ENCODE measurements around the gene CACNG6. TPM values are rescaled to one million over a fixed set of nuclear protein-coding genes. Genes with fewer than 3 reads are reported as not detected.

CACNG6 gene
- total RNA-seq, 1 experiment from 2014 or later: 2.5 TPM

DNA sequence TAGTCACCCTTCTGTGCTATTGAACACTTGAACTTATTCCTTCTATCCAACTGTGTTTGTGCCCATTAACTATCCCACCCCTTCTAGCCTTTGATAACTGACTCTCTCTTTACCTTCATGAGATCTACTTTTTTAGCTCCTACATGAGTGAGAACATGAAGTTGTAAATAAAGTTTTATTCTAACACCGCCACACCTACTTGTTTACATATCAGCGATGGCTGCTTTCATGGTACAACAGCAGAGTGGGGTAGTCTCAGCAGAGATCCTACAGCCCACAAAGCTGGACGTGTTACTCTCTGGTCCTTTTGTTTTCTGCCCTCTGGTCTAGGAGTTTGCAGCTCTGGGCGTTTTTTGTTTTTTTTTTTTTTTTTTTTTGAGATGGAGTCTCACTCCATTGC is 48.6 kb downstream of the CACNG6 start:
- no peak for DNase-seq (ENCODE audit: low spot score)
- Mint-ChIP-seq H3K27ac (peak overlapping the region; percentile 18), H3K36me3 (no peaks in the 10 kb centered on the region), H3K27me3 (ENCODE audit: low read depth) (peaks cover 10% of the 10 kb centered on the region), H3K4me1 (peaks cover 44% of the 10 kb centered on the region), H3K9me3 (peaks cover 5% of the 10 kb centered on the region), H3K4me3 (no peak overlapping the region)
- POLR2A ChIA-PET: no interaction called here
- no peak for ATAC-seq
- CTCF ChIA-PET: interaction anchor here (0.7 to 4.3 kb wide), 4 partner anchors 8 to 231 kb away, joined by 4 to 21 read pairs (median 4); no protein-coding TSS in a partner anchor
- TF ChIP-seq, protein P1, sequence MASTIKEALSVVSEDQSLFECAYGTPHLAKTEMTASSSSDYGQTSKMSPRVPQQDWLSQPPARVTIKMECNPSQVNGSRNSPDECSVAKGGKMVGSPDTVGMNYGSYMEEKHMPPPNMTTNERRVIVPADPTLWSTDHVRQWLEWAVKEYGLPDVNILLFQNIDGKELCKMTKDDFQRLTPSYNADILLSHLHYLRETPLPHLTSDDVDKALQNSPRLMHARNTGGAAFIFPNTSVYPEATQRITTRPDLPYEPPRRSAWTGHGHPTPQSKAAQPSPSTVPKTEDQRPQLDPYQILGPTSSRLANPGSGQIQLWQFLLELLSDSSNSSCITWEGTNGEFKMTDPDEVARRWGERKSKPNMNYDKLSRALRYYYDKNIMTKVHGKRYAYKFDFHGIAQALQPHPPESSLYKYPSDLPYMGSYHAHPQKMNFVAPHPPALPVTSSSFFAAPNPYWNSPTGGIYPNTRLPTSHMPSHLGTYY (CRISPR knock-in tag; IDR thresholded peaks at IDR 0.05): no peak
- TF ChIP-seq SP1 (CRISPR knock-in tag; conservative IDR thresholded peaks at IDR 0.05) (no peak), SMAD4 (CRISPR knock-in tag; IDR thresholded peaks at IDR 0.05) (no peak), FOXP1 (CRISPR knock-in tag; IDR thresholded peaks at IDR 0.05; ENCODE audit: borderline replicate concordance) (no peak), RORB (CRISPR knock-in tag; IDR thresholded peaks at IDR 0.05) (no peak), NFATC4 (CRISPR knock-in tag; IDR thresholded peaks at IDR 0.05) (no peak), KAT7 (CRISPR knock-in tag; IDR thresholded peaks at IDR 0.05; ENCODE audit: borderline replicate concordance) (no peak), EMX1 (CRISPR knock-in tag; IDR thresholded peaks at IDR 0.05) (no peak), OVOL2 (CRISPR knock-in tag; IDR thresholded peaks at IDR 0.05; ENCODE audit: borderline replicate concordance) (no peak), NR1H2 (CRISPR knock-in tag; IDR thresholded peaks at IDR 0.05) (no peak), ZNF317 (CRISPR knock-in tag; IDR thresholded peaks at IDR 0.05; ENCODE audit: borderline replicate concordance, low read depth) (no peak), MXD4 (CRISPR knock-in tag; IDR thresholded peaks at IDR 0.05; ENCODE audit: borderline replicate concordance) (no peak), SMAD3 (CRISPR knock-in tag; IDR thresholded peaks at IDR 0.05; ENCODE audit: borderline replicate concordance) (no peak)
- TF ChIP-seq, protein P2, sequence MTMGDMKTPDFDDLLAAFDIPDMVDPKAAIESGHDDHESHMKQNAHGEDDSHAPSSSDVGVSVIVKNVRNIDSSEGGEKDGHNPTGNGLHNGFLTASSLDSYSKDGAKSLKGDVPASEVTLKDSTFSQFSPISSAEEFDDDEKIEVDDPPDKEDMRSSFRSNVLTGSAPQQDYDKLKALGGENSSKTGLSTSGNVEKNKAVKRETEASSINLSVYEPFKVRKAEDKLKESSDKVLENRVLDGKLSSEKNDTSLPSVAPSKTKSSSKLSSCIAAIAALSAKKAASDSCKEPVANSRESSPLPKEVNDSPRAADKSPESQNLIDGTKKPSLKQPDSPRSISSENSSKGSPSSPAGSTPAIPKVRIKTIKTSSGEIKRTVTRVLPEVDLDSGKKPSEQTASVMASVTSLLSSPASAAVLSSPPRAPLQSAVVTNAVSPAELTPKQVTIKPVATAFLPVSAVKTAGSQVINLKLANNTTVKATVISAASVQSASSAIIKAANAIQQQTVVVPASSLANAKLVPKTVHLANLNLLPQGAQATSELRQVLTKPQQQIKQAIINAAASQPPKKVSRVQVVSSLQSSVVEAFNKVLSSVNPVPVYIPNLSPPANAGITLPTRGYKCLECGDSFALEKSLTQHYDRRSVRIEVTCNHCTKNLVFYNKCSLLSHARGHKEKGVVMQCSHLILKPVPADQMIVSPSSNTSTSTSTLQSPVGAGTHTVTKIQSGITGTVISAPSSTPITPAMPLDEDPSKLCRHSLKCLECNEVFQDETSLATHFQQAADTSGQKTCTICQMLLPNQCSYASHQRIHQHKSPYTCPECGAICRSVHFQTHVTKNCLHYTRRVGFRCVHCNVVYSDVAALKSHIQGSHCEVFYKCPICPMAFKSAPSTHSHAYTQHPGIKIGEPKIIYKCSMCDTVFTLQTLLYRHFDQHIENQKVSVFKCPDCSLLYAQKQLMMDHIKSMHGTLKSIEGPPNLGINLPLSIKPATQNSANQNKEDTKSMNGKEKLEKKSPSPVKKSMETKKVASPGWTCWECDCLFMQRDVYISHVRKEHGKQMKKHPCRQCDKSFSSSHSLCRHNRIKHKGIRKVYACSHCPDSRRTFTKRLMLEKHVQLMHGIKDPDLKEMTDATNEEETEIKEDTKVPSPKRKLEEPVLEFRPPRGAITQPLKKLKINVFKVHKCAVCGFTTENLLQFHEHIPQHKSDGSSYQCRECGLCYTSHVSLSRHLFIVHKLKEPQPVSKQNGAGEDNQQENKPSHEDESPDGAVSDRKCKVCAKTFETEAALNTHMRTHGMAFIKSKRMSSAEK (CRISPR knock-in tag; IDR thresholded peaks at IDR 0.05; ENCODE audit: borderline replicate concordance): no peak
- TF ChIP-seq, protein P3, sequence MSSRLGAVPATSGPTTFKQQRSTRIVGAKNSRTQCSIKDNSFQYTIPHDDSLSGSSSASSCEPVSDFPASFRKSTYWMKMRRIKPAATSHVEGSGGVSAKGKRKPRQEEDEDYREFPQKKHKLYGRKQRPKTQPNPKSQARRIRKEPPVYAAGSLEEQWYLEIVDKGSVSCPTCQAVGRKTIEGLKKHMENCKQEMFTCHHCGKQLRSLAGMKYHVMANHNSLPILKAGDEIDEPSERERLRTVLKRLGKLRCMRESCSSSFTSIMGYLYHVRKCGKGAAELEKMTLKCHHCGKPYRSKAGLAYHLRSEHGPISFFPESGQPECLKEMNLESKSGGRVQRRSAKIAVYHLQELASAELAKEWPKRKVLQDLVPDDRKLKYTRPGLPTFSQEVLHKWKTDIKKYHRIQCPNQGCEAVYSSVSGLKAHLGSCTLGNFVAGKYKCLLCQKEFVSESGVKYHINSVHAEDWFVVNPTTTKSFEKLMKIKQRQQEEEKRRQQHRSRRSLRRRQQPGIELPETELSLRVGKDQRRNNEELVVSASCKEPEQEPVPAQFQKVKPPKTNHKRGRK (CRISPR knock-in tag; IDR thresholded peaks at IDR 0.05; ENCODE audit: borderline replicate concordance): no peak
- TF ChIP-seq, protein P4, sequence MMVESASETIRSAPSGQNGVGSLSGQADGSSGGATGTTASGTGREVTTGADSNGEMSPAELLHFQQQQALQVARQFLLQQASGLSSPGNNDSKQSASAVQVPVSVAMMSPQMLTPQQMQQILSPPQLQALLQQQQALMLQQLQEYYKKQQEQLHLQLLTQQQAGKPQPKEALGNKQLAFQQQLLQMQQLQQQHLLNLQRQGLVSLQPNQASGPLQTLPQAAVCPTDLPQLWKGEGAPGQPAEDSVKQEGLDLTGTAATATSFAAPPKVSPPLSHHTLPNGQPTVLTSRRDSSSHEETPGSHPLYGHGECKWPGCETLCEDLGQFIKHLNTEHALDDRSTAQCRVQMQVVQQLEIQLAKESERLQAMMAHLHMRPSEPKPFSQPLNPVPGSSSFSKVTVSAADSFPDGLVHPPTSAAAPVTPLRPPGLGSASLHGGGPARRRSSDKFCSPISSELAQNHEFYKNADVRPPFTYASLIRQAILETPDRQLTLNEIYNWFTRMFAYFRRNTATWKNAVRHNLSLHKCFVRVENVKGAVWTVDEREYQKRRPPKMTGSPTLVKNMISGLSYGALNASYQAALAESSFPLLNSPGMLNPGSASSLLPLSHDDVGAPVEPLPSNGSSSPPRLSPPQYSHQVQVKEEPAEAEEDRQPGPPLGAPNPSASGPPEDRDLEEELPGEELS (CRISPR knock-in tag; IDR thresholded peaks at IDR 0.05): no peak
- TF ChIP-seq, protein P5, sequence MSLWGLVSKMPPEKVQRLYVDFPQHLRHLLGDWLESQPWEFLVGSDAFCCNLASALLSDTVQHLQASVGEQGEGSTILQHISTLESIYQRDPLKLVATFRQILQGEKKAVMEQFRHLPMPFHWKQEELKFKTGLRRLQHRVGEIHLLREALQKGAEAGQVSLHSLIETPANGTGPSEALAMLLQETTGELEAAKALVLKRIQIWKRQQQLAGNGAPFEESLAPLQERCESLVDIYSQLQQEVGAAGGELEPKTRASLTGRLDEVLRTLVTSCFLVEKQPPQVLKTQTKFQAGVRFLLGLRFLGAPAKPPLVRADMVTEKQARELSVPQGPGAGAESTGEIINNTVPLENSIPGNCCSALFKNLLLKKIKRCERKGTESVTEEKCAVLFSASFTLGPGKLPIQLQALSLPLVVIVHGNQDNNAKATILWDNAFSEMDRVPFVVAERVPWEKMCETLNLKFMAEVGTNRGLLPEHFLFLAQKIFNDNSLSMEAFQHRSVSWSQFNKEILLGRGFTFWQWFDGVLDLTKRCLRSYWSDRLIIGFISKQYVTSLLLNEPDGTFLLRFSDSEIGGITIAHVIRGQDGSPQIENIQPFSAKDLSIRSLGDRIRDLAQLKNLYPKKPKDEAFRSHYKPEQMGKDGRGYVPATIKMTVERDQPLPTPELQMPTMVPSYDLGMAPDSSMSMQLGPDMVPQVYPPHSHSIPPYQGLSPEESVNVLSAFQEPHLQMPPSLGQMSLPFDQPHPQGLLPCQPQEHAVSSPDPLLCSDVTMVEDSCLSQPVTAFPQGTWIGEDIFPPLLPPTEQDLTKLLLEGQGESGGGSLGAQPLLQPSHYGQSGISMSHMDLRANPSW (CRISPR knock-in tag; conservative IDR thresholded peaks at IDR 0.05; ENCODE audit: low read depth): no peak
